GM10248 (cell line): Measurements from ENCODE around the gene SETSIP.

ENCODE experiments used
- CTCF ChIA-PET: fragments of 300-600 bp; sonication (Branson Sonifier 250); formaldehyde crosslinking; extraction: SDS; loops from one replicate; lab custom pipeline; 2021; ENCODE audit warnings: antibody characterized with exemption; lab: Yijun Ruan, JAX
- POLR2A ChIA-PET: fragments of 350-650 bp; sonication (Branson Sonifier 250); formaldehyde crosslinking; extraction: SDS; loops from one replicate; lab custom pipeline; 2020; ENCODE audit warnings: antibody characterized with exemption; lab: Yijun Ruan, JAX
- DNase-seq: peaks from one replicate; pipeline ENCODE4 v3.0.0; 2012; ENCODE audit errors: extremely low spot score
- TF ChIP-seq, protein P1 (sequence below): IDR thresholded peaks from 2 replicates; pipeline ENCODE4 v1.5.1; 2012; ENCODE audit warnings: mild to moderate bottlenecking, low read depth; ENCODE audit errors: extremely low read depth, missing control alignments, control extremely low read depth

SETSIP gene

DNA sequence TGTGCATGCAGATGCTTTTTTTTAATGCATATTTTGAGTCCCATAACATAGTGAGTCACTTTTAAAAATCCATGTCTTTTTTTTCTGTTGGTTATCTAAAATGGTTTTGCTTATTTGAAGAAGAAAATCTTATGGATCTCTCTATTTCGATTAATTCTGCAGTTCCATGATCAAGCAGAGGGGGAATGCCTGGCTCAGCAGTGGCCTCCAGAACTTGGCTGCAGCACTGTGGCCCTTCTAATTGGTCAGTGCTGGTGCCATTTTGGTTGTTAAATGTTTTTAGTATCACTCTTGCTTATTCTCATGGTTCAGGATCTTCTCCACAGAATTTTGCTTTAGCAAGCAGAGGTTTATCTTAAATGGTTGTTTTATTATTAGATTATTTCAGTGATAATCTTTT is 34.2 kb downstream of the SETSIP start:
- ChIA-PET POLR2A (no interaction called here), CTCF (no interaction called here)
- TF ChIP-seq, protein P1, sequence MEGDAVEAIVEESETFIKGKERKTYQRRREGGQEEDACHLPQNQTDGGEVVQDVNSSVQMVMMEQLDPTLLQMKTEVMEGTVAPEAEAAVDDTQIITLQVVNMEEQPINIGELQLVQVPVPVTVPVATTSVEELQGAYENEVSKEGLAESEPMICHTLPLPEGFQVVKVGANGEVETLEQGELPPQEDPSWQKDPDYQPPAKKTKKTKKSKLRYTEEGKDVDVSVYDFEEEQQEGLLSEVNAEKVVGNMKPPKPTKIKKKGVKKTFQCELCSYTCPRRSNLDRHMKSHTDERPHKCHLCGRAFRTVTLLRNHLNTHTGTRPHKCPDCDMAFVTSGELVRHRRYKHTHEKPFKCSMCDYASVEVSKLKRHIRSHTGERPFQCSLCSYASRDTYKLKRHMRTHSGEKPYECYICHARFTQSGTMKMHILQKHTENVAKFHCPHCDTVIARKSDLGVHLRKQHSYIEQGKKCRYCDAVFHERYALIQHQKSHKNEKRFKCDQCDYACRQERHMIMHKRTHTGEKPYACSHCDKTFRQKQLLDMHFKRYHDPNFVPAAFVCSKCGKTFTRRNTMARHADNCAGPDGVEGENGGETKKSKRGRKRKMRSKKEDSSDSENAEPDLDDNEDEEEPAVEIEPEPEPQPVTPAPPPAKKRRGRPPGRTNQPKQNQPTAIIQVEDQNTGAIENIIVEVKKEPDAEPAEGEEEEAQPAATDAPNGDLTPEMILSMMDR, result no peak
- DNase-seq, result no peak

- CTCF ChIA-PET, result no interaction called here
- no peak for DNase-seq
- TF ChIP-seq, protein P1, result no peak
- POLR2A ChIA-PET, result no interaction called here
Measured at GRCh38 chr1:92038695-92039346, 36.4 kb downstream of the SETSIP start.

- ChIA-PET POLR2A (no interaction called here), CTCF (interaction anchor here (0.9 kb wide), 1 partner anchor 31 kb away, joined by 3 read pairs; no protein-coding TSS in a partner anchor)
- TF ChIP-seq, protein P1, result no peak
- no peak for DNase-seq
Measured at GRCh38 chr1:92037400-92037799, 37.8 kb downstream of the SETSIP start.

- DNase-seq, result no peak
- TF ChIP-seq, protein P1, result no peak
- CTCF ChIA-PET, result no interaction called here
- POLR2A ChIA-PET, result no interaction called here
Measured at GRCh38 chr1:92031281-92032110, 43.7 kb downstream of the SETSIP start.

GRCh38 chr1:92030656-92031107 is 44.5 kb downstream of the SETSIP start:
- ChIA-PET CTCF (no interaction called here), POLR2A (no interaction called here)
- TF ChIP-seq, protein P1, result no peak
- no peak for DNase-seq

GRCh38 chr1:92029241-92029922 is 45.8 kb downstream of the SETSIP start:
- DNase-seq, result no peak
- ChIA-PET CTCF (no interaction called here), POLR2A (no interaction called here)
- TF ChIP-seq, protein P1, result no peak
